H1 (cell line): ENCODE measurements around the gene BZW2.

Experiments used
- CTCF ChIP-seq, 3 experiments: IDR thresholded peaks; 1 replicate in 2 of 3; 2 replicates in 1 of 3; pipeline versions ENCODE4 v1.5.1 to v1.6.1; 2011; ENCODE audit warnings: low read length in 3 of 3, mild to moderate bottlenecking in 3 of 3, inconsistent platforms in 2 of 3, low read depth in 1 of 3, moderate library complexity in 1 of 3; ENCODE audit not compliant: insufficient read depth in 1 of 3; ENCODE audit errors: control extremely low read depth in 1 of 3
- POLR2A ChIP-seq, 2 experiments: IDR thresholded peaks; 1 replicate in 1 of 2; 2 replicates in 1 of 2; pipeline ENCODE4 v1.6.1; 2011; ENCODE audit warnings: low read depth in 2 of 2, low read length in 2 of 2, mild to moderate bottlenecking in 2 of 2; ENCODE audit errors: control extremely low read depth in 1 of 2
- RBBP5 ChIP-seq: IDR thresholded peaks from 2 replicates; pipeline ENCODE4 v1.7.1; 2012; ENCODE audit warnings: low read depth, mild to moderate bottlenecking, inconsistent platforms, low read length, moderate library complexity, borderline replicate concordance

GRCh38 chr7:16698200-16698905 is 52.4 kb downstream of the BZW2 start:
- no peak for TF ChIP-seq RBBP5
- no peak for TF ChIP-seq CTCF (IDR thresholded peaks at IDR 0.05; ENCODE audit: control extremely low read depth in 1 of 3, insufficient read depth in 1 of 3, low read depth in 1 of 3, low read length in 3 of 3)
- no peak for TF ChIP-seq POLR2A (IDR thresholded peaks at IDR 0.05; ENCODE audit: control extremely low read depth in 1 of 2, low read depth in 2 of 2, low read length in 2 of 2)
